Small intestine (tissue), 7 donors: Measurements from ENCODE around the gene SNF8. TPM values are rescaled to one million over a fixed set of nuclear protein-coding genes. Genes with fewer than 3 reads are reported as not detected.
A peak's percentile ranks its signal among the peaks of the same experiment; 100 is the strongest.

Experiments used
- DNase-seq, 2 donors: peaks; one replicate each; pipeline versions ENCODE4 v3.0.0 to v3.0.0-alpha.2; 2013
- FAIRE-seq: peaks from 2 replicates; lab custom pipeline; 2012; peaks lifted over from hg19 to GRCh38; lab: Jason Lieb, UNC
- H3K27ac ChIP-seq, 3 donors: one replicate each; pipeline ENCODE4 v1.5.1; 2013; ENCODE audit warnings: low read length in 2 of 3, mild to moderate bottlenecking in 2 of 3, control low read depth in 1 of 3, inconsistent platforms in 1 of 3, low read depth in 1 of 3, moderate library complexity in 1 of 3
- H3K27me3 ChIP-seq, 3 donors: one replicate each; pipeline ENCODE4 v1.6.1; 2013; ENCODE audit warnings: low read length in 3 of 3, inconsistent platforms in 1 of 3; ENCODE audit not compliant: control insufficient read depth in 3 of 3, insufficient read depth in 3 of 3
- H3K36me3 ChIP-seq, 3 donors: one replicate each; pipeline ENCODE4 v1.6.1; 2013; ENCODE audit warnings: low read length in 3 of 3, inconsistent platforms in 1 of 3, low read depth in 1 of 3, mild to moderate bottlenecking in 1 of 3, moderate library complexity in 1 of 3; ENCODE audit not compliant: control insufficient read depth in 3 of 3, insufficient read depth in 2 of 3
- H3K4me1 ChIP-seq, 3 donors: one replicate each; pipeline ENCODE4 v1.6.1; 2013; ENCODE audit warnings: low read length in 2 of 3, inconsistent platforms in 1 of 3, low read depth in 1 of 3, mild to moderate bottlenecking in 1 of 3, moderate library complexity in 1 of 3; ENCODE audit not compliant: control insufficient read depth in 3 of 3, insufficient read depth in 2 of 3
- H3K4me3 ChIP-seq, 3 donors: one replicate each; pipeline ENCODE4 v1.5.1; 2013; ENCODE audit warnings: low read length in 3 of 3, control low read depth in 1 of 3, inconsistent platforms in 1 of 3, low read depth in 1 of 3, mild to moderate bottlenecking in 1 of 3, moderate library complexity in 1 of 3
- H3K9me3 ChIP-seq, 2 donors: one replicate each; pipeline ENCODE4 v1.6.1; 2013; ENCODE audit warnings: low read depth in 1 of 2, low read length in 1 of 2; ENCODE audit not compliant: control insufficient read depth in 2 of 2, insufficient read depth in 1 of 2
- WGBS, 3 donors: extraction: QIAGEN DNeasy Blood & Tissue Kit; methylation state at CpG; one replicate each; pipeline ENCODE4 v1.1.7; 2013; 5-methylcytosine and 5-hydroxymethylcytosine counted together
- polyA plus RNA-seq, 4 donors: library from polyadenylated mRNA; stranded (reverse) in 3 of 4; unstranded in 1 of 4; fragments of 200-250 nt in 3 of 4; fragments of 120-200 nt in 1 of 4; gene quantifications; one replicate each; pipeline versions ENCODE4 v1.2.1 to v1.2.3, GENCODE V29; 2013
- donor health status: healthy with polysubstance abuse.
- donor health status: control.
- donor health status: control.
- donor health status: Bipolar disorder and iron deficiency.
- donor health status: healthy.

Gene SNF8
- polyA plus RNA-seq, 4 donors: 96.3 to 159 (median 151) TPM

DNA sequence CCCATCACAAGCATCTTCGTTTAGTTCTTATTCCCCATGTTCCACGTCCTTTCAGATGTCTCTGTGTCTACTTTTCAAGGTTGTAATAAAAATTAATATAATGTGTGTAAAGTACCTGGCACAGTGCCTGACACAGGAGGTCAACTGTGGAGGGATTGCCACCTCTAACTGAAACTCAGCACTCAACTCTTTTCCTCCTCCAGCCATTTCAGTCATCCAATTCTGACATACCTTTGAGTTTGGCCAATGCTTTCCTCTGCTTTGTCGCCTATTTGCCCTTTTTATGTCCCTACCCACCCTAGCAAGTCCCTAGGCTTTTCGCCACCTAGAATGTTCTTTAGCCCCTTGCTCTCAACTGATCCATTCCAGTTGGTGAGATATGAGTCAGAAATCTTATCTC lies 34.9 kb downstream of the SNF8 start:
- H3K36me3 ChIP-seq: peaks cover 4 to 18% (median 5%) of the 10 kb centered on the region in 3 donors
- no peaks in the 10 kb centered on the region for H3K27me3 ChIP-seq
- no peak overlapping the region for H3K27ac ChIP-seq
- no peaks in the 10 kb centered on the region for H3K9me3 ChIP-seq
- H3K4me3 ChIP-seq: peak overlapping the region in 2 of 3 donors; percentile 69 to 86
- peaks cover 2 to 22% (median 13%) of the 10 kb centered on the region in 3 donors for H3K4me1 ChIP-seq
- DNase-seq: no peak
- FAIRE-seq: no peak
- WGBS, 3 donors: 38 to 47% (median 45%) methylated on average over 4 of the region's 4 CpGs

DNA sequence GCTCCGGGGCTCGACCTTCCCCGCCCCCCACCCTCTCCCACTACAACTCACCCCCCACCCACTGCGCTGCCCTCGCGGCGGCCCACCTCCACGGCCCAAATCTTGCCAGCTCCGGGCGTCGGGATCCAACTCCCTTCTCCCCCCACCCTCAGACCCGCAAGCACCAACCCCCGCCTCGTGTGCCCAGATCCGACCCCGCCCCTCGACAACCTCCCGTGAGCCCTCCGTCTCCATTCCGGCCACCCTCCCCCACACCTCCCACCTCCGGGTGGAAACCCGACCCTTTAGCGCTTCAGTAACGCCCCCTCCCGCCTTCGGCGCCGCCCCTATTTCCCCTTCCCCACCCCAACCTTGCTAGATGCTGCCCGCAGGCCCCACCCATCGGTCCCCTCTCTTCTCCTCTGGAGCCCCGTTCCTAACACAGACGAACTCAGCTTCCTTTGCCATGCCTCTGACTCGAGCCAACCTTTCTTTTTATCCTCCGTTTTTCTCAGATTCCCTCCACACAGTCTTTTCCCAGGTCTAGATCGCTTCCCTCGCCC lies 35.7 kb downstream of the SNF8 start:
- FAIRE-seq: no peak
- 1 to 2% (median 1%) methylated on average over 30 to 36 of the region's 36 CpGs for WGBS, 3 donors
- Histone ChIP-seq H3K27ac (peak overlapping the region; percentile 81 to 93 (median 92)), H3K4me3 (peak overlapping the region; percentile 69 to 98 (median 86)), H3K36me3 (peaks cover 3 to 15% (median 5%) of the 10 kb centered on the region in 3 donors), H3K9me3 (no peaks in the 10 kb centered on the region), H3K27me3 (no peaks in the 10 kb centered on the region), H3K4me1 (peaks cover 2 to 22% (median 13%) of the 10 kb centered on the region in 3 donors)
- peak; percentile 34 to 84 for DNase-seq

- Histone ChIP-seq H3K4me1 (peaks cover 2 to 22% (median 13%) of the 10 kb centered on the region in 3 donors), H3K36me3 (peaks cover 3 to 9% (median 3%) of the 10 kb centered on the region in 3 donors), H3K9me3 (no peaks in the 10 kb centered on the region), H3K27ac (peak within 1 kb of the TSS; percentile 81 to 93 (median 92)), H3K4me3 (peak within 1 kb of the TSS; percentile 69 to 98 (median 86)), H3K27me3 (no peaks in the 10 kb centered on the region)
- WGBS, 3 donors: 1% methylated on average over 30 to 81 of the region's 81 CpGs
- FAIRE-seq: no peak
- peak; percentile 95 to 98 for DNase-seq
Measured at GRCh38 chr17:48908047-48908843, 36.4 kb downstream of the SNF8 start, which contains the start of gene UBE2Z. Gene UBE2Z (plus strand): TSS chr17:48908407. CDS start chr17:48908504, 97 bp downstream.

DNA sequence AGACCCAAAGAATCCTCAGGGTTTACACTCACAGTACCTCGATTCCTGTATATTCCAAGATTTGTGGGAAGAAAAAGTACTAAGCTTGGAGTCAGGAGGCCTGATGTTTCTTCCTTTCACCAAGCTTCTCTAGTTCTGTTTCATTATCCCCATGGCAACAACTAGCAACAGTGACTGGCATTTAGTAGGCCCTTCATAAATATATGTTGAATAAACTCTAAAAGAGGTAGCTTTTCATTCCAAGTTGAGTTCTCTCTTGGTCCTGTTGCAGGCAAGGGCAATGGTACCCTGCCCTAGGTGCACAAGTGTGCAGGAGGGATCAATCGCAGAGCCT lies 37.0 kb downstream of the SNF8 start:
- FAIRE-seq (no peak), DNase-seq (no peak)
- H3K9me3 ChIP-seq: no peaks in the 10 kb centered on the region
- H3K27me3 ChIP-seq: no peaks in the 10 kb centered on the region
- H3K4me3 ChIP-seq: peak overlapping the region; percentile 69 to 98 (median 86)
- H3K4me1 ChIP-seq: peaks cover 2 to 22% (median 12%) of the 10 kb centered on the region in 3 donors
- 32 to 50% (median 39%) methylated on average over 2 of the region's 2 CpGs for WGBS, 3 donors
- H3K36me3 ChIP-seq: peaks cover 0 to 5% (median 0%) of the 10 kb centered on the region in 3 donors
- peak overlapping the region; percentile 81 to 93 (median 92) for H3K27ac ChIP-seq

DNA sequence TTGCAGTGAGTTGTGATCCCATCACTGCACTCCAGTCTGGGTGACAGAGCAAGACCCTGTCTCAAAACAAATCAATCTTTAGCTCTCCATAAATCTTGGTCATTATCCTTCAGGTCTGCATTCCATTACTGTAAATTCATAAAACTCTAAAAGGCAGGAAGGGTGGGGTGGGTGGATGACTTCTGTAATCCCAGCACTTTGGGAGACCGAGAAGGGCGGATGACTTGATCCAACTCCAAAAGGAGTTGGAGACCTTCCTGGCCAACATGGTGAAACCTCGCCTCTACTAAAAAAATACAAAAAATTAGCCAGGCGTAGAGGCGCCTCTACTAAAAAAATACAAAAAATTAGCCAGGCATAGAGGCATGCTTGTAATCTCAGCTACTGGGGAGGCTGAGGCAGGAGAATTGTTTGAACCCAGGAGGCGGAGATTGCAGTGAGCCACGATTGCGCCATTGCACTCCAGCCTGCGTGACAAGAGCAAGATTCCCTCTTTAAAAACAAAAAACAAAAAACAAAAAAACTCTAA lies 38.6 kb downstream of the SNF8 start:
- Histone ChIP-seq H3K27ac (no peak overlapping the region), H3K9me3 (no peaks in the 10 kb centered on the region), H3K4me3 (no peak overlapping the region), H3K4me1 (peaks cover 2 to 20% (median 12%) of the 10 kb centered on the region in 3 donors), H3K36me3 (no peaks in the 10 kb centered on the region), H3K27me3 (no peaks in the 10 kb centered on the region)
- 83 to 94% (median 86%) methylated on average over 9 of the region's 9 CpGs for WGBS, 3 donors
- DNase-seq (no peak), FAIRE-seq (no peak)

DNA sequence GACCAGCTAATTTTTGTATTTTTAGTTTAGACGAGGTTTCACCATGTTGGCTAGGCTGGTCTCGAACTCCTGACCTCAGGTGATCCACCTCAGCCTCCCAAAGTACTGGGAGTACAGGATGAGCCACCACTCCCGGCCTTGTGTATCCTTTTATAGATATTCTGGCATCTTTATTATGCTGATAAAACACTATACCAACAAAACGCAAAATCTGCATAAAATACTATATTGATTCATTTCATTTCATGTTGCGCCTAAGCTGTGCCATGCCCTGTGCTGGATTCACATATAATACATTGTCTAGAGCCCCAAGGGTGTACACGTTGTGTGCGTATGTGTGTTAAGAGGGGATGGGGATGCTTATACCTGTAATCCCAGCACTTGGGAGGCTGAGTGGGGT lies 40.2 kb downstream of the SNF8 start:
- Histone ChIP-seq H3K27me3 (no peaks in the 10 kb centered on the region), H3K4me1 (peaks cover 0 to 5% (median 2%) of the 10 kb centered on the region in 3 donors), H3K9me3 (no peaks in the 10 kb centered on the region), H3K27ac (no peak overlapping the region), H3K36me3 (peaks cover 0 to 2% (median 0%) of the 10 kb centered on the region in 3 donors), H3K4me3 (no peak overlapping the region)
- no peak for FAIRE-seq
- no peak for DNase-seq
- 85 to 93% (median 89%) methylated on average over 7 of the region's 7 CpGs for WGBS, 3 donors

DNA sequence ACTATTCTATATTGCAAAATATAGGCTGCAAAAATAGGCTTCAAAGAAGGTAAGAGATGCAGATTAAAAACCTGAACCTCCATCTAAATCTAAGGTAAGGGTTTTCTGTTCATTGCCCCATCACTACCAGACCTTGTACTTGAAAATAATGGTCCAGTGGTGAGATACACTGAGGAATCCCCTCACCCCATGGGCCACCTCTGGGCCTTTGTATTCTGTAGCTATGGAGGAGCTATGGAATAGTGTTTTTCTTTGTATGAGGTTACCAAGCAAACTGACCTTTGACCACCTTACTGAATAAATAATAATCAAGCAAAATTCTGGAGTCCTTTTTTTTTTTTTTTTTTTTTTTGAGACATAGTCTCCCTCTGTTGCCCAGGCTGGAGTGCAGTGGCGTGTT lies 41.2 kb downstream of the SNF8 start:
- Histone ChIP-seq H3K36me3 (peaks cover 0 to 4% (median 0%) of the 10 kb centered on the region in 3 donors), H3K9me3 (no peaks in the 10 kb centered on the region), H3K4me1 (peaks cover 0 to 5% (median 0%) of the 10 kb centered on the region in 3 donors), H3K4me3 (no peak overlapping the region), H3K27me3 (no peaks in the 10 kb centered on the region), H3K27ac (no peak overlapping the region)
- FAIRE-seq: no peak
- peak in 1 of 2 donors; percentile 23 for DNase-seq
- 44 to 76% (median 67%) methylated on average over 1 of the region's 1 CpG for WGBS, 3 donors

- DNase-seq (no peak), FAIRE-seq (no peak)
- Histone ChIP-seq H3K4me1 (no peaks in the 10 kb centered on the region), H3K36me3 (peaks cover 0 to 7% (median 0%) of the 10 kb centered on the region in 3 donors), H3K4me3 (no peak overlapping the region), H3K27me3 (no peaks in the 10 kb centered on the region), H3K27ac (no peak overlapping the region), H3K9me3 (no peaks in the 10 kb centered on the region)
- 70 to 77% (median 75%) methylated on average over 1 of the region's 1 CpG for WGBS, 3 donors
Measured at GRCh38 chr17:48901241-48901640, 43.4 kb downstream of the SNF8 start.
